ENCODE measurements around the gene CDK6.

Gene CDK6

GRCh38 chr7:92830532-92831110, 5.8 kb downstream of the CDK6 start:
- no peak overlapping the region for H4K91ac ChIP-seq (ENCODE audit: low read depth, low read length, poor library complexity)
- no peak overlapping the region for H3K27ac ChIP-seq (replicated peaks; ENCODE audit: low read length)
- no peak overlapping the region for H2AK5ac ChIP-seq (ENCODE audit: low read depth, low read length)
- H3K4ac ChIP-seq (ENCODE audit: low read length) = no peak overlapping the region
- DNase-seq (ENCODE audit: low spot score) = no peak
- no peak overlapping the region for H2BK5ac ChIP-seq (ENCODE audit: low read length)
- no peak overlapping the region for H4K8ac ChIP-seq (ENCODE audit: low read depth, low read length)
- H3K4me2 ChIP-seq (ENCODE audit: insufficient read depth, low read length, poor library complexity, severe bottlenecking) = no peak overlapping the region
- peaks cover 0 to 7% (median 0%) of the 10 kb centered on the region in 3 experiments for H3K27me3 ChIP-seq (ENCODE audit: control insufficient read depth in 3 of 3, insufficient read depth in 3 of 3, low read depth in 1 of 3, low read length in 3 of 3)
- H3K23ac ChIP-seq (ENCODE audit: low read depth, low read length, poor library complexity) = no peak overlapping the region
- H3K4me3 ChIP-seq (ENCODE audit: low read length in 2 of 2) = no peak overlapping the region
- H3K36me3 ChIP-seq (replicated peaks in 1 of 2; ENCODE audit: control insufficient read depth in 2 of 2, insufficient read depth in 2 of 2, low read length in 2 of 2) = peaks cover 0 to 44% of the 10 kb centered on the region in 2 donors
- no peak overlapping the region for H2BK120ac ChIP-seq (ENCODE audit: low read depth, low read length)
- no peak overlapping the region for H2BK12ac ChIP-seq (ENCODE audit: low read length)
- no CpG with 5 or more reads among the region's 6 CpGs for WGBS, 2 donors (ENCODE audit: extremely low coverage in 2 of 2, insufficient read length in 2 of 2, insufficient replicate concordance in 1 of 2)
- no peak overlapping the region for H3K9ac ChIP-seq (ENCODE audit: low read depth, low read length, poor library complexity)
- no peaks in the 10 kb centered on the region for H3K79me1 ChIP-seq (ENCODE audit: low read depth, low read length)
- no peak overlapping the region for H3K14ac ChIP-seq (ENCODE audit: low read length)
- H3K9me3 ChIP-seq (replicated peaks in 1 of 2; ENCODE audit: control insufficient read depth in 2 of 2, insufficient read depth in 1 of 2, low read depth in 1 of 2, low read length in 2 of 2) = peaks cover 0 to 20% of the 10 kb centered on the region in 2 donors
- H3K4me1 ChIP-seq (ENCODE audit: control insufficient read depth in 2 of 2, insufficient read depth in 1 of 2, low read depth in 1 of 2, low read length in 2 of 2) = peaks cover 3 to 10% of the 10 kb centered on the region in 2 donors
- H2AFZ ChIP-seq (ENCODE audit: low read length) = no peak overlapping the region
- no peak overlapping the region for H2BK15ac ChIP-seq (ENCODE audit: low read length)
- H3K18ac ChIP-seq (ENCODE audit: low read length) = no peak overlapping the region

- no peak for DNase-seq (ENCODE audit: low spot score)
- Histone ChIP-seq H3K9me3 (replicated peaks in 1 of 2; ENCODE audit: control insufficient read depth in 2 of 2, insufficient read depth in 1 of 2, low read depth in 1 of 2, low read length in 2 of 2) (peaks cover 0 to 20% of the 10 kb centered on the region in 2 donors), H3K4me1 (ENCODE audit: control insufficient read depth in 2 of 2, insufficient read depth in 1 of 2, low read depth in 1 of 2, low read length in 2 of 2) (peaks cover 3 to 10% of the 10 kb centered on the region in 2 donors), H3K4me2 (ENCODE audit: insufficient read depth, low read length, poor library complexity, severe bottlenecking) (no peak overlapping the region), H2BK120ac (ENCODE audit: low read depth, low read length) (no peak overlapping the region), H4K91ac (ENCODE audit: low read depth, low read length, poor library complexity) (no peak overlapping the region), H2BK12ac (ENCODE audit: low read length) (no peak overlapping the region), H2AK5ac (ENCODE audit: low read depth, low read length) (no peak overlapping the region), H2BK5ac (ENCODE audit: low read length) (no peak overlapping the region), H3K9ac (ENCODE audit: low read depth, low read length, poor library complexity) (no peak overlapping the region), H3K27me3 (ENCODE audit: control insufficient read depth in 3 of 3, insufficient read depth in 3 of 3, low read depth in 1 of 3, low read length in 3 of 3) (peaks cover 0 to 7% (median 0%) of the 10 kb centered on the region in 3 experiments), H3K79me1 (ENCODE audit: low read depth, low read length) (no peaks in the 10 kb centered on the region), H2BK15ac (ENCODE audit: low read length) (no peak overlapping the region), H3K4me3 (ENCODE audit: low read length in 2 of 2) (no peak overlapping the region), H2AFZ (ENCODE audit: low read length) (no peak overlapping the region), H3K27ac (replicated peaks; ENCODE audit: low read length) (no peak overlapping the region), H3K18ac (ENCODE audit: low read length) (no peak overlapping the region), H3K4ac (ENCODE audit: low read length) (no peak overlapping the region), H3K23ac (ENCODE audit: low read depth, low read length, poor library complexity) (no peak overlapping the region), H4K8ac (ENCODE audit: low read depth, low read length) (no peak overlapping the region), H3K14ac (ENCODE audit: low read length) (no peak overlapping the region), H3K36me3 (replicated peaks in 1 of 2; ENCODE audit: control insufficient read depth in 2 of 2, insufficient read depth in 2 of 2, low read length in 2 of 2) (peaks cover 0 to 44% of the 10 kb centered on the region in 2 donors)
- WGBS, 2 donors (ENCODE audit: extremely low coverage in 2 of 2, insufficient read length in 2 of 2, insufficient replicate concordance in 1 of 2) = no CpG with 5 or more reads among the region's 1 CpG
These were observed 6.3 kb downstream of the CDK6 start for GRCh38 chr7:92830027-92830426.

GRCh38 chr7:92827464-92828120, 8.8 kb downstream of the CDK6 start:
- no CpG with 5 or more reads among the region's 3 CpGs for WGBS, 2 donors (ENCODE audit: extremely low coverage in 2 of 2, insufficient read length in 2 of 2, insufficient replicate concordance in 1 of 2)
- H3K14ac ChIP-seq (ENCODE audit: low read length) = no peak overlapping the region

GRCh38 chr7:92826258-92826938, 10.0 kb downstream of the CDK6 start:
- H3K9ac ChIP-seq (ENCODE audit: low read depth, low read length, poor library complexity) = no peak overlapping the region
- no CpG with 5 or more reads among the region's 3 CpGs for WGBS, 2 donors (ENCODE audit: extremely low coverage in 2 of 2, insufficient read length in 2 of 2, insufficient replicate concordance in 1 of 2)

More at GRCh38 chr7:92827464-92828120, 8.8 kb downstream of the CDK6 start:
- no peak overlapping the region for H2BK5ac ChIP-seq (ENCODE audit: low read length)
- no peak overlapping the region for H2AK5ac ChIP-seq (ENCODE audit: low read depth, low read length)
- H3K36me3 ChIP-seq (replicated peaks in 1 of 2; ENCODE audit: control insufficient read depth in 2 of 2, insufficient read depth in 2 of 2, low read length in 2 of 2) = peaks cover 0 to 44% of the 10 kb centered on the region in 2 donors
- no peaks in the 10 kb centered on the region for H3K79me1 ChIP-seq (ENCODE audit: low read depth, low read length)
- no peak overlapping the region for H2BK12ac ChIP-seq (ENCODE audit: low read length)
- H2AFZ ChIP-seq (ENCODE audit: low read length) = no peak overlapping the region
- H3K27ac ChIP-seq (replicated peaks; ENCODE audit: low read length) = no peak overlapping the region
- H3K9ac ChIP-seq (ENCODE audit: low read depth, low read length, poor library complexity) = no peak overlapping the region
- H3K9me3 ChIP-seq (replicated peaks in 1 of 2; ENCODE audit: control insufficient read depth in 2 of 2, insufficient read depth in 1 of 2, low read depth in 1 of 2, low read length in 2 of 2) = peaks cover 0 to 20% of the 10 kb centered on the region in 2 donors
- H4K8ac ChIP-seq (ENCODE audit: low read depth, low read length) = no peak overlapping the region
- DNase-seq (ENCODE audit: low spot score) = no peak
- no peak overlapping the region for H3K18ac ChIP-seq (ENCODE audit: low read length)
- no peak overlapping the region for H4K91ac ChIP-seq (ENCODE audit: low read depth, low read length, poor library complexity)
- H2BK120ac ChIP-seq (ENCODE audit: low read depth, low read length) = no peak overlapping the region
- H2BK15ac ChIP-seq (ENCODE audit: low read length) = no peak overlapping the region
- no peak overlapping the region for H3K4ac ChIP-seq (ENCODE audit: low read length)
- no peaks in the 10 kb centered on the region for H3K27me3 ChIP-seq (ENCODE audit: control insufficient read depth in 3 of 3, insufficient read depth in 3 of 3, low read depth in 1 of 3, low read length in 3 of 3)
- H3K4me3 ChIP-seq (ENCODE audit: low read length in 2 of 2) = no peak overlapping the region
- no peak overlapping the region for H3K23ac ChIP-seq (ENCODE audit: low read depth, low read length, poor library complexity)
- peaks cover 3 to 9% of the 10 kb centered on the region in 2 donors for H3K4me1 ChIP-seq (ENCODE audit: control insufficient read depth in 2 of 2, insufficient read depth in 1 of 2, low read depth in 1 of 2, low read length in 2 of 2)
- no peak overlapping the region for H3K4me2 ChIP-seq (ENCODE audit: insufficient read depth, low read length, poor library complexity, severe bottlenecking)

More at GRCh38 chr7:92826258-92826938, 10.0 kb downstream of the CDK6 start:
- no peak overlapping the region for H2AFZ ChIP-seq (ENCODE audit: low read length)
- H2AK5ac ChIP-seq (ENCODE audit: low read depth, low read length) = no peak overlapping the region
- H3K4me1 ChIP-seq (ENCODE audit: control insufficient read depth in 2 of 2, insufficient read depth in 1 of 2, low read depth in 1 of 2, low read length in 2 of 2) = peaks cover 0 to 2% of the 10 kb centered on the region in 2 donors
- H3K4me3 ChIP-seq (ENCODE audit: low read length in 2 of 2) = no peak overlapping the region
- H4K91ac ChIP-seq (ENCODE audit: low read depth, low read length, poor library complexity) = no peak overlapping the region
- no peak overlapping the region for H2BK120ac ChIP-seq (ENCODE audit: low read depth, low read length)
- H3K27ac ChIP-seq (replicated peaks; ENCODE audit: low read length) = no peak overlapping the region
- DNase-seq (ENCODE audit: low spot score) = no peak
- H3K14ac ChIP-seq (ENCODE audit: low read length) = no peak overlapping the region
- no peak overlapping the region for H3K23ac ChIP-seq (ENCODE audit: low read depth, low read length, poor library complexity)
- no peak overlapping the region for H3K4me2 ChIP-seq (ENCODE audit: insufficient read depth, low read length, poor library complexity, severe bottlenecking)
- H3K27me3 ChIP-seq (ENCODE audit: control insufficient read depth in 3 of 3, insufficient read depth in 3 of 3, low read depth in 1 of 3, low read length in 3 of 3) = no peaks in the 10 kb centered on the region
- H4K8ac ChIP-seq (ENCODE audit: low read depth, low read length) = no peak overlapping the region
- H2BK5ac ChIP-seq (ENCODE audit: low read length) = no peak overlapping the region
- no peaks in the 10 kb centered on the region for H3K79me1 ChIP-seq (ENCODE audit: low read depth, low read length)
- no peak overlapping the region for H3K18ac ChIP-seq (ENCODE audit: low read length)
- no peak overlapping the region for H3K4ac ChIP-seq (ENCODE audit: low read length)
- H3K36me3 ChIP-seq (replicated peaks in 1 of 2; ENCODE audit: control insufficient read depth in 2 of 2, insufficient read depth in 2 of 2, low read length in 2 of 2) = peaks cover 0 to 32% of the 10 kb centered on the region in 2 donors
- H3K9me3 ChIP-seq (replicated peaks in 1 of 2; ENCODE audit: control insufficient read depth in 2 of 2, insufficient read depth in 1 of 2, low read depth in 1 of 2, low read length in 2 of 2) = peaks cover 0 to 12% of the 10 kb centered on the region in 2 donors
- H2BK12ac ChIP-seq (ENCODE audit: low read length) = no peak overlapping the region
- no peak overlapping the region for H2BK15ac ChIP-seq (ENCODE audit: low read length)

Measured in neuronal stem cell (in vitro differentiated cells).